ENCODE measurements around the gene MCF2.

GRCh38 chrX:139532834-139533233, 175.1 kb downstream of the MCF2 start:
- TF ChIP-seq, protein P1, sequence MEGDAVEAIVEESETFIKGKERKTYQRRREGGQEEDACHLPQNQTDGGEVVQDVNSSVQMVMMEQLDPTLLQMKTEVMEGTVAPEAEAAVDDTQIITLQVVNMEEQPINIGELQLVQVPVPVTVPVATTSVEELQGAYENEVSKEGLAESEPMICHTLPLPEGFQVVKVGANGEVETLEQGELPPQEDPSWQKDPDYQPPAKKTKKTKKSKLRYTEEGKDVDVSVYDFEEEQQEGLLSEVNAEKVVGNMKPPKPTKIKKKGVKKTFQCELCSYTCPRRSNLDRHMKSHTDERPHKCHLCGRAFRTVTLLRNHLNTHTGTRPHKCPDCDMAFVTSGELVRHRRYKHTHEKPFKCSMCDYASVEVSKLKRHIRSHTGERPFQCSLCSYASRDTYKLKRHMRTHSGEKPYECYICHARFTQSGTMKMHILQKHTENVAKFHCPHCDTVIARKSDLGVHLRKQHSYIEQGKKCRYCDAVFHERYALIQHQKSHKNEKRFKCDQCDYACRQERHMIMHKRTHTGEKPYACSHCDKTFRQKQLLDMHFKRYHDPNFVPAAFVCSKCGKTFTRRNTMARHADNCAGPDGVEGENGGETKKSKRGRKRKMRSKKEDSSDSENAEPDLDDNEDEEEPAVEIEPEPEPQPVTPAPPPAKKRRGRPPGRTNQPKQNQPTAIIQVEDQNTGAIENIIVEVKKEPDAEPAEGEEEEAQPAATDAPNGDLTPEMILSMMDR (IDR thresholded peaks at IDR 0.05 in 2 of 3, conservative IDR thresholded peaks at IDR 0.05 in 1 of 3; ENCODE audit: borderline replicate concordance in 1 of 3, insufficient read depth in 1 of 3, low read depth in 2 of 3, low read length in 2 of 3) = no peak
- TF ChIP-seq EZH2phosphoT487 (IDR thresholded peaks at IDR 0.05; ENCODE audit: borderline replicate concordance) = no peak
- TF ChIP-seq POLR2A (IDR thresholded peaks at IDR 0.05; ENCODE audit: borderline replicate concordance, extremely low read depth, insufficient read depth, insufficient read length) = no peak
- TF ChIP-seq ELF1 (IDR thresholded peaks at IDR 0.05; ENCODE audit: borderline replicate concordance, low read depth) = no peak
- TF ChIP-seq POLR2AphosphoS5 (IDR thresholded peaks at IDR 0.05; ENCODE audit: low read depth, low read length) = no peak
- TF ChIP-seq RAD21 (IDR thresholded peaks at IDR 0.05; ENCODE audit: low read depth) = no peak
- TF ChIP-seq YY1 (IDR thresholded peaks at IDR 0.05; ENCODE audit: extremely low read depth, insufficient replicate concordance, low read depth, low read length) = no peak
- no peak for TF ChIP-seq EGR1 (IDR thresholded peaks at IDR 0.05; ENCODE audit: low read depth)
- no peak for TF ChIP-seq CBX3 (IDR thresholded peaks at IDR 0.05; ENCODE audit: low read depth)
- TF ChIP-seq, protein P2, sequence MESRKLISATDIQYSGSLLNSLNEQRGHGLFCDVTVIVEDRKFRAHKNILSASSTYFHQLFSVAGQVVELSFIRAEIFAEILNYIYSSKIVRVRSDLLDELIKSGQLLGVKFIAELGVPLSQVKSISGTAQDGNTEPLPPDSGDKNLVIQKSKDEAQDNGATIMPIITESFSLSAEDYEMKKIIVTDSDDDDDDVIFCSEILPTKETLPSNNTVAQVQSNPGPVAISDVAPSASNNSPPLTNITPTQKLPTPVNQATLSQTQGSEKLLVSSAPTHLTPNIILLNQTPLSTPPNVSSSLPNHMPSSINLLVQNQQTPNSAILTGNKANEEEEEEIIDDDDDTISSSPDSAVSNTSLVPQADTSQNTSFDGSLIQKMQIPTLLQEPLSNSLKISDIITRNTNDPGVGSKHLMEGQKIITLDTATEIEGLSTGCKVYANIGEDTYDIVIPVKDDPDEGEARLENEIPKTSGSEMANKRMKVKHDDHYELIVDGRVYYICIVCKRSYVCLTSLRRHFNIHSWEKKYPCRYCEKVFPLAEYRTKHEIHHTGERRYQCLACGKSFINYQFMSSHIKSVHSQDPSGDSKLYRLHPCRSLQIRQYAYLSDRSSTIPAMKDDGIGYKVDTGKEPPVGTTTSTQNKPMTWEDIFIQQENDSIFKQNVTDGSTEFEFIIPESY (IDR thresholded peaks at IDR 0.05; ENCODE audit: extremely low read depth, insufficient replicate concordance, low read length) = no peak
- no peak for TF ChIP-seq SIN3A (IDR thresholded peaks at IDR 0.05; ENCODE audit: low read depth)
- no peak for TF ChIP-seq JUND (IDR thresholded peaks at IDR 0.05)
- TF ChIP-seq EZH2 (IDR thresholded peaks at IDR 0.05) = no peak
- TF ChIP-seq SRF (IDR thresholded peaks at IDR 0.05; ENCODE audit: low read depth) = no peak

All from HCT116 (cell line).